ENCODE data around the gene DEF6.

DNA sequence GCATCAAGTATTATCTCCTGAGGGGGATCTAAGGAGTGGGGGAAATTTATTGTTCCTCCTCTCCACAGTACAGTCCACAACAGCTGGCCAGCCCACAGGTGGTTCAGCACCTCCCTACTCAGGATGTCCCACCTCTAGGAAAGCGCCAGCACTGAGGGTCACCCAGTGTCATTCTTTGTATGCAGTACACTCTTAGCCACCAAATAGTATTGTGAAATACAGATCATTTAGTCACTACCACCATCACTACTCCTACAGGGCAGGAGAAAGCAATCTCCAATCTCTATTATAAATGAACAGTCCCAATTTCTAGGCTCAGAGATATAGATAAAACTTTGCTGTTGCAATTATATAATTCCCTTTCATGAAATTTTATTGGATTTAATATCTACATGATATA lies 44.4 kb upstream of the DEF6 start:
- TF ChIP-seq, protein P1, sequence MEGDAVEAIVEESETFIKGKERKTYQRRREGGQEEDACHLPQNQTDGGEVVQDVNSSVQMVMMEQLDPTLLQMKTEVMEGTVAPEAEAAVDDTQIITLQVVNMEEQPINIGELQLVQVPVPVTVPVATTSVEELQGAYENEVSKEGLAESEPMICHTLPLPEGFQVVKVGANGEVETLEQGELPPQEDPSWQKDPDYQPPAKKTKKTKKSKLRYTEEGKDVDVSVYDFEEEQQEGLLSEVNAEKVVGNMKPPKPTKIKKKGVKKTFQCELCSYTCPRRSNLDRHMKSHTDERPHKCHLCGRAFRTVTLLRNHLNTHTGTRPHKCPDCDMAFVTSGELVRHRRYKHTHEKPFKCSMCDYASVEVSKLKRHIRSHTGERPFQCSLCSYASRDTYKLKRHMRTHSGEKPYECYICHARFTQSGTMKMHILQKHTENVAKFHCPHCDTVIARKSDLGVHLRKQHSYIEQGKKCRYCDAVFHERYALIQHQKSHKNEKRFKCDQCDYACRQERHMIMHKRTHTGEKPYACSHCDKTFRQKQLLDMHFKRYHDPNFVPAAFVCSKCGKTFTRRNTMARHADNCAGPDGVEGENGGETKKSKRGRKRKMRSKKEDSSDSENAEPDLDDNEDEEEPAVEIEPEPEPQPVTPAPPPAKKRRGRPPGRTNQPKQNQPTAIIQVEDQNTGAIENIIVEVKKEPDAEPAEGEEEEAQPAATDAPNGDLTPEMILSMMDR (IDR thresholded peaks at IDR 0.05), result no peak
- TF ChIP-seq NFIC (IDR thresholded peaks at IDR 0.05; ENCODE audit: borderline replicate concordance), result no peak
- no peak for TF ChIP-seq RCOR1 (IDR thresholded peaks at IDR 0.05; ENCODE audit: low read length)
- no peak for TF ChIP-seq YY1 (IDR thresholded peaks at IDR 0.05; ENCODE audit: low read depth)
- TF ChIP-seq RFX5 (IDR thresholded peaks at IDR 0.05; ENCODE audit: low read length), result no peak
- TF ChIP-seq, protein P2, sequence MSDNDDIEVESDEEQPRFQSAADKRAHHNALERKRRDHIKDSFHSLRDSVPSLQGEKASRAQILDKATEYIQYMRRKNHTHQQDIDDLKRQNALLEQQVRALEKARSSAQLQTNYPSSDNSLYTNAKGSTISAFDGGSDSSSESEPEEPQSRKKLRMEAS (IDR thresholded peaks at IDR 0.05; ENCODE audit: low read depth), result no peak
- TF ChIP-seq RXRA (IDR thresholded peaks at IDR 0.05; ENCODE audit: borderline replicate concordance, low read depth), result no peak
